ENCODE data around the gene STRA8.

Gene STRA8

DNA sequence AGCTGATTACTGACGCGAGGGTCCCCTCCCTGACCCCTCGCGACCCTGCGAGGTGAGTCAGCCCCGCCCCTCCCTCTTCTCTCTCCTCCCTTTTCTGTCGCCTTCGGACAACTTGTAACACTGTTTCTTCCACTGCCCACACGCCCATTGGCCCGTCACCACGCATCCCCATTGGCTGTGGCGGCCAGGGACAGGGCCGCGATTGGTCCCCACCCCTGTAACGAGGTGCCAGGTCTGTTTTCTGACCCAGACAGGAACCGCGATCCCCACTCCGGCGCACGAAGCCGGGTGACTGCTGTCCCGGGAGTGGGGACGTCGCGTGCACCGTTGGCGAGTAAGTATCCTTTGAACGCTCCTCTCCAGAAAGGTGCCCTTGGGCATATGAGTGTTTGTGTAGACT lies at the start of gene STRA8:
TSS of gene STRA8 (plus strand) at position 269 of the 400 bp plus-strand sequence. CDS start 6,687 bp downstream, outside the sequence.
- Histone ChIP-seq H3K36me3 (ENCODE audit: control insufficient read depth in 1 of 2, insufficient read depth in 2 of 2, low read length in 2 of 2) (no peaks in the 10 kb centered on the region), H3K4me1 (ENCODE audit: control insufficient read depth in 1 of 2, insufficient read depth in 2 of 2, low read length in 2 of 2) (no peaks in the 10 kb centered on the region), H3K9me3 (ENCODE audit: control insufficient read depth in 1 of 2, low read length in 2 of 2) (no peaks in the 10 kb centered on the region), H3K27ac (ENCODE audit: low read length) (no peak within 1 kb of the TSS), H3K27me3 (ENCODE audit: low read depth, low read length) (no peaks in the 10 kb centered on the region), H3K4me3 (ENCODE audit: low read depth in 1 of 2, low read length in 2 of 2) (no peak within 1 kb of the TSS)

DNA sequence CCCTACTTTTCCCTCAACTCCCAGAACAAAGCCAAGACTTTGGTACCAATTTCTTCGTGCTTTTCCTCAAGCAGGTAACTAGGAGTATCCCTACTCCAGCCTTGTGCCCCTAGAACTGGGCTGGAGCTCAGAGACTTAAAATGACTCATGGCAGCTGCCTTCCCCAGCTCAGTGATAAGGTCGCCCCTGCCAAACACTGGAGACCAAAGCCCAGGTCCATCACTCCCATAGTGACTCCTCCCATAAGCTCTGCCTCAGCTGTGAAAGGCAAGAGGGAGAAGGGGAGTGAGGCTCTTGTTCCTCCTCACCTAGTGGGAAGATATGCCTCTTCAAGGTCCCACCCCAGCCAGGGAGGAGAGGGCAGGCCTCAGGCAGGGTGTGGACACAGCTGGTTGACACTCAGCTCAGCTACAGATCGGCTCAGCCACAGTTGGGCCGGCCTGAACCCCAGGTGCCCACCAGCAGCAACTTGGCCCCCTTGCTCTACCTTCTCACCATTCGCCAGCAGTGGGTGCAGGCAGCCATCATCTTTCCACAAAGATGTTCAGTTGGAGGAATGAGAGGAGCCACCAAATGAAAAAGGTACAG lies 49.3 kb upstream of the STRA8 start:
- Histone ChIP-seq H3K4me1 (ENCODE audit: control insufficient read depth in 1 of 2, insufficient read depth in 2 of 2, low read length in 2 of 2) (no peaks in the 10 kb centered on the region), H3K9me3 (ENCODE audit: control insufficient read depth in 1 of 2, low read length in 2 of 2) (peaks cover 14 to 23% of the 10 kb centered on the region in 2 donors), H3K36me3 (ENCODE audit: control insufficient read depth in 1 of 2, insufficient read depth in 2 of 2, low read length in 2 of 2) (peaks cover 38 to 84% of the 10 kb centered on the region in 2 donors), H3K4me3 (ENCODE audit: low read depth in 1 of 2, low read length in 2 of 2) (no peak overlapping the region), H3K27me3 (ENCODE audit: low read depth, low read length) (no peaks in the 10 kb centered on the region), H3K27ac (ENCODE audit: low read length) (no peak overlapping the region)

DNA sequence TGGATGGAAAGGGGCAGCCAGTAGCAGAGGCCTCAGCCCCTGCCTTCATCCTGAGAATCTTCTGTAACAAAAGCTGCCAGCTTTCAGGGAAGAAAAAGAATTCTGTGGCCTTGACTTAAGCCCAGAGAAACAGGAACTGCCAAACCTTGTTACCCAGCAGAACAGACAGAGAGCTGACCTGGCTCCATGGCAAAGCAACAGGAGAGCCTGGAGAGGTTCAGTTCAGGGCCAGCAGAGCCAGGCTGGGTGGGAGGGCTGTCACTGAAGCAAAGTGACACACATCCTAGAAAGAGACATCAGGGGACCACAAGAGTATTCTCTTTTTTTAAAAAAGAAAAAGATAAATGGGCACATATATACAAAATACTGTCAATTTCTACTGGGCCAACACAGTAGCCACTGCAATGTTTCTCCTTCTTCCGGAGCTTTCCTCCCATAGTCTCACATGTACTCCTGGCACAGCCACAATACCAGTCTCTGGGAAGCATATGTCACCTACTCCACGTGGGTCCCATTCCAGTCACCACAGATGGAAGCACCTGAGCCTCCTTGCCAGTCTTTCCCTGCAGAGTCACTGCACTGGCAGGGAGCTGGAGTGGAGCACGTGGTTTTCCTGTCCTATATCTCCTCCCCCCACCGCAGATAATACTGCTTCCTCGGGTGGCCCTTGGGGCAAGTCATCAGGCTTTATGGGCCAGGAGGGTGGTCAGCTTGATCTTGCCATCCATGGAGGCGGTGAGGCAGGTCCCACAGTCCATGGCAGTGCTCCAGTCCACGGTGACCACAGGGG lies 48.0 kb upstream of the STRA8 start:
- Histone ChIP-seq H3K4me1 (ENCODE audit: control insufficient read depth in 1 of 2, insufficient read depth in 2 of 2, low read length in 2 of 2) (no peaks in the 10 kb centered on the region), H3K27me3 (ENCODE audit: low read depth, low read length) (no peaks in the 10 kb centered on the region), H3K36me3 (ENCODE audit: control insufficient read depth in 1 of 2, insufficient read depth in 2 of 2, low read length in 2 of 2) (peaks cover 42 to 87% of the 10 kb centered on the region in 2 donors), H3K9me3 (ENCODE audit: control insufficient read depth in 1 of 2, low read length in 2 of 2) (peaks cover 14 to 18% of the 10 kb centered on the region in 2 donors), H3K27ac (ENCODE audit: low read length) (no peak overlapping the region), H3K4me3 (ENCODE audit: low read depth in 1 of 2, low read length in 2 of 2) (no peak overlapping the region)

DNA sequence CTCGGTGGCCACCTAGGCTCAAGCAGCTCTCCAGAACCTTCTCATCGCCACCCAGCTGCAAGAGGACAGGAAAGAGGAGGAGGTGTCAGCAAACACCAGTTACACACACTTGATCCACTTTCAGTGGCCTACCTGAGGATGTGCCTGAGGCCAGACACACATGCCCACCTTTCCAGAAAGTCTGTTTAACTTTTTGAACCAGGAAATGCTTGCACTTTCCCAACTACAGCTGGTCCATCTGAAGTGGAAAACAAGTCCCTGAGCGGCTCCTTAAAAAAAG lies 47.4 kb upstream of the STRA8 start:
- Histone ChIP-seq H3K27ac (ENCODE audit: low read length) (no peak overlapping the region), H3K9me3 (ENCODE audit: control insufficient read depth in 1 of 2, low read length in 2 of 2) (peaks cover 9 to 13% of the 10 kb centered on the region in 2 donors), H3K36me3 (ENCODE audit: control insufficient read depth in 1 of 2, insufficient read depth in 2 of 2, low read length in 2 of 2) (peaks cover 42 to 82% of the 10 kb centered on the region in 2 donors), H3K27me3 (ENCODE audit: low read depth, low read length) (no peaks in the 10 kb centered on the region), H3K4me3 (ENCODE audit: low read depth in 1 of 2, low read length in 2 of 2) (no peak overlapping the region), H3K4me1 (ENCODE audit: control insufficient read depth in 1 of 2, insufficient read depth in 2 of 2, low read length in 2 of 2) (no peaks in the 10 kb centered on the region)

GRCh38 chr7:135186841-135187253 lies 46.8 kb upstream of the STRA8 start:
- Histone ChIP-seq H3K27me3 (ENCODE audit: low read depth, low read length) (no peaks in the 10 kb centered on the region), H3K4me3 (ENCODE audit: low read depth in 1 of 2, low read length in 2 of 2) (no peak overlapping the region), H3K4me1 (ENCODE audit: control insufficient read depth in 1 of 2, insufficient read depth in 2 of 2, low read length in 2 of 2) (no peaks in the 10 kb centered on the region), H3K9me3 (ENCODE audit: control insufficient read depth in 1 of 2, low read length in 2 of 2) (peaks cover 4 to 7% of the 10 kb centered on the region in 2 donors), H3K36me3 (ENCODE audit: control insufficient read depth in 1 of 2, insufficient read depth in 2 of 2, low read length in 2 of 2) (peaks cover 42 to 75% of the 10 kb centered on the region in 2 donors), H3K27ac (ENCODE audit: low read length) (no peak overlapping the region)

DNA sequence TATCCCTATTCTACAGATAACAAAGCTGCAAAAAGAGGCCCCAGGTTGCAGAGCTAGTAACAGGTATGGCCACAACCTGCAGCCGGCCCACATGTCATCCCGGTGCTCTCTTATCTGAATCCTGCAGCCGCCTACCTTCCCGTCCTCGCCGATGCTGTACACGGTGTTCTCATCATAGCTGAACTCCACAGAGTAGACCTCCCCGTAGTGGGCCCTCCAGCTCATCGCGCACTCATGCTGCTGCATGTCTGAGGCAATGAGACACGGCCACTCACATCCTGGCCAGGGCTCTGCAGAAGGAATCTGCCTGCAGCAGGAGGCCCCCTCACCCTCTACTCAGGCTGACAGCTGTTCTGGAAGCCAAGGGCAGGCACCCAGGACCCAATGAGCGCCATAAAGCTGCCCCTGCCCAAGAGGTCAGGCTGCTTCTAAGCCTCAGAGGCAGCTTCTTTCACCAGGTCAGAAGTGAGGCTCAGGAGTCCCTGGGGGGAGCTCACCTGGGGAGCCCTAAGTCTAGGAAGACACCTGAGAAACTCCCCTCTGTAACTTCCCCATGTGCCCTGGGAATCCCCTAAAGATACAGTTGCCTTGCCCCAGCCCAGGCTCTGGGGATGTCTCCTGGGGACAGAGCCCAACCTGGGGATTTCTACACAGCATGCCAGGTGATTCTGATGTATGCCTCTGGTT lies 45.2 kb upstream of the STRA8 start:
- Histone ChIP-seq H3K27me3 (ENCODE audit: low read depth, low read length) (no peaks in the 10 kb centered on the region), H3K9me3 (ENCODE audit: control insufficient read depth in 1 of 2, low read length in 2 of 2) (no peaks in the 10 kb centered on the region), H3K4me1 (ENCODE audit: control insufficient read depth in 1 of 2, insufficient read depth in 2 of 2, low read length in 2 of 2) (no peaks in the 10 kb centered on the region), H3K27ac (ENCODE audit: low read length) (no peak overlapping the region), H3K36me3 (ENCODE audit: control insufficient read depth in 1 of 2, insufficient read depth in 2 of 2, low read length in 2 of 2) (peaks cover 40 to 75% of the 10 kb centered on the region in 2 donors), H3K4me3 (ENCODE audit: low read depth in 1 of 2, low read length in 2 of 2) (no peak overlapping the region)

- Histone ChIP-seq H3K4me1 (ENCODE audit: control insufficient read depth in 1 of 2, insufficient read depth in 2 of 2, low read length in 2 of 2) (no peaks in the 10 kb centered on the region), H3K27ac (ENCODE audit: low read length) (no peak overlapping the region), H3K4me3 (ENCODE audit: low read depth in 1 of 2, low read length in 2 of 2) (no peak overlapping the region), H3K36me3 (ENCODE audit: control insufficient read depth in 1 of 2, insufficient read depth in 2 of 2, low read length in 2 of 2) (peaks cover 38 to 75% of the 10 kb centered on the region in 2 donors), H3K27me3 (ENCODE audit: low read depth, low read length) (no peaks in the 10 kb centered on the region), H3K9me3 (ENCODE audit: control insufficient read depth in 1 of 2, low read length in 2 of 2) (no peaks in the 10 kb centered on the region)
Observed at GRCh38 chr7:135189221-135189662, 44.4 kb upstream of the STRA8 start.

- no peaks in the 10 kb centered on the region for H3K9me3 ChIP-seq (ENCODE audit: control insufficient read depth in 1 of 2, low read length in 2 of 2)
- H3K27ac ChIP-seq (ENCODE audit: low read length) = no peak overlapping the region
- H3K36me3 ChIP-seq (ENCODE audit: control insufficient read depth in 1 of 2, insufficient read depth in 2 of 2, low read length in 2 of 2) = peaks cover 38 to 76% of the 10 kb centered on the region in 2 donors
- no peaks in the 10 kb centered on the region for H3K27me3 ChIP-seq (ENCODE audit: low read depth, low read length)
- no peak overlapping the region for H3K4me3 ChIP-seq (ENCODE audit: low read depth in 1 of 2, low read length in 2 of 2)
- H3K4me1 ChIP-seq (ENCODE audit: control insufficient read depth in 1 of 2, insufficient read depth in 2 of 2, low read length in 2 of 2) = no peaks in the 10 kb centered on the region
Observed at GRCh38 chr7:135189961-135190360, 43.7 kb upstream of the STRA8 start.

GRCh38 chr7:135190703-135191102 lies 42.9 kb upstream of the STRA8 start:
- Histone ChIP-seq H3K36me3 (ENCODE audit: control insufficient read depth in 1 of 2, insufficient read depth in 2 of 2, low read length in 2 of 2) (peaks cover 32 to 74% of the 10 kb centered on the region in 2 donors), H3K4me1 (ENCODE audit: control insufficient read depth in 1 of 2, insufficient read depth in 2 of 2, low read length in 2 of 2) (no peaks in the 10 kb centered on the region), H3K4me3 (ENCODE audit: low read depth in 1 of 2, low read length in 2 of 2) (no peak overlapping the region), H3K27me3 (ENCODE audit: low read depth, low read length) (no peaks in the 10 kb centered on the region), H3K9me3 (ENCODE audit: control insufficient read depth in 1 of 2, low read length in 2 of 2) (no peaks in the 10 kb centered on the region), H3K27ac (ENCODE audit: low read length) (no peak overlapping the region)

GRCh38 chr7:135192914-135193536 lies 40.6 kb upstream of the STRA8 start:
- Histone ChIP-seq H3K36me3 (ENCODE audit: control insufficient read depth in 1 of 2, insufficient read depth in 2 of 2, low read length in 2 of 2) (peaks cover 33 to 74% of the 10 kb centered on the region in 2 donors), H3K9me3 (ENCODE audit: control insufficient read depth in 1 of 2, low read length in 2 of 2) (no peaks in the 10 kb centered on the region), H3K4me1 (ENCODE audit: control insufficient read depth in 1 of 2, insufficient read depth in 2 of 2, low read length in 2 of 2) (no peaks in the 10 kb centered on the region), H3K27me3 (ENCODE audit: low read depth, low read length) (no peaks in the 10 kb centered on the region), H3K4me3 (ENCODE audit: low read depth in 1 of 2, low read length in 2 of 2) (no peak overlapping the region), H3K27ac (ENCODE audit: low read length) (no peak overlapping the region)

- Histone ChIP-seq H3K4me3 (ENCODE audit: low read depth in 1 of 2, low read length in 2 of 2) (no peak overlapping the region), H3K4me1 (ENCODE audit: control insufficient read depth in 1 of 2, insufficient read depth in 2 of 2, low read length in 2 of 2) (no peaks in the 10 kb centered on the region), H3K9me3 (ENCODE audit: control insufficient read depth in 1 of 2, low read length in 2 of 2) (no peaks in the 10 kb centered on the region), H3K36me3 (ENCODE audit: control insufficient read depth in 1 of 2, insufficient read depth in 2 of 2, low read length in 2 of 2) (peaks cover 33 to 71% of the 10 kb centered on the region in 2 donors), H3K27ac (ENCODE audit: low read length) (no peak overlapping the region), H3K27me3 (ENCODE audit: low read depth, low read length) (no peaks in the 10 kb centered on the region)
Observed at GRCh38 chr7:135193615-135194081, 40.0 kb upstream of the STRA8 start.
